IMR-90 (cell line): Measurements from ENCODE around the gene SVOPL. TPM values are rescaled to one million over a fixed set of nuclear protein-coding genes. Genes with fewer than 3 reads are reported as not detected.

ENCODE experiments used
- ATAC-seq: fragments of 200-7000 bp; cut with Tn5 transposase; 2 replicates; pipeline ENCODE4 v1.9.1; 2020; ENCODE audit warnings: low read depth, mild to moderate bottlenecking, moderate library complexity
- BruUV-seq: library from RNA; stranded (reverse); fragments of 400-500 nt; replicated peaks from 2 replicates; lab custom pipeline; 2021; lab: Mats Ljungman, UMichigan
- CTCF ChIA-PET: fragments of 300-600 bp; formaldehyde crosslinking; extraction: SDS; loops from one replicate; lab custom pipeline; 2021; ENCODE audit warnings: antibody characterized with exemption; lab: Yijun Ruan, JAX
- POLR2A ChIA-PET: fragments of 300-600 bp; sonication (Branson Sonifier 250); formaldehyde crosslinking; loops from one replicate; lab custom pipeline; 2022; ENCODE audit warnings: antibody characterized with exemption; ENCODE audit not compliant: unreplicated experiment; lab: Charles Lee
- DNase-seq: peaks from one replicate; pipeline ENCODE4 v3.0.0; 2013
- H2AFZ ChIP-seq: replicated peaks from 2 replicates; pipeline ENCODE3; 2013; ENCODE audit warnings: low read length, mild to moderate bottlenecking; ENCODE audit not compliant: poor library complexity
- H2AK5ac ChIP-seq: 2 replicates; pipeline ENCODE4 v1.6.1; 2013; ENCODE audit warnings: low read depth, low read length, inconsistent platforms
- H2AK9ac ChIP-seq: replicated peaks from 2 replicates; pipeline ENCODE3; 2013; ENCODE audit warnings: mild to moderate bottlenecking, low read depth, low read length, moderate library complexity; ENCODE audit not compliant: poor library complexity
- H2BK120ac ChIP-seq: 2 replicates; pipeline ENCODE4 v1.6.1; 2013; ENCODE audit warnings: low read depth, low read length, inconsistent platforms
- H2BK15ac ChIP-seq: 3 replicates; pipeline ENCODE4 v1.6.1; 2013; ENCODE audit warnings: low read depth, low read length, inconsistent platforms
- H2BK20ac ChIP-seq: 2 replicates; pipeline ENCODE4 v1.6.1; 2013; ENCODE audit warnings: low read depth, mild to moderate bottlenecking, inconsistent platforms, low read length, moderate library complexity
- H2BK5ac ChIP-seq: 2 replicates; pipeline ENCODE4 v1.6.1; 2013; ENCODE audit warnings: mild to moderate bottlenecking, low read depth, low read length, inconsistent platforms; ENCODE audit not compliant: poor library complexity, severe bottlenecking
- H3K14ac ChIP-seq: replicated peaks from 2 replicates; pipeline ENCODE4 v1.6.1; 2013; ENCODE audit warnings: low read depth, low read length, inconsistent platforms
- H3K18ac ChIP-seq: 2 replicates; pipeline ENCODE4 v1.6.1; 2013; ENCODE audit warnings: low read depth, low read length, control low read depth
- H3K23ac ChIP-seq: 2 replicates; pipeline ENCODE4 v1.6.1; 2013; ENCODE audit warnings: low read depth, low read length, inconsistent platforms
- H3K27ac ChIP-seq: 2 replicates; pipeline ENCODE4 v1.5.1; 2013; ENCODE audit warnings: mild to moderate bottlenecking, control low read depth, low read length; ENCODE audit not compliant: insufficient read depth
- H3K27me3 ChIP-seq: 2 replicates; pipeline ENCODE4 v1.6.1; 2013; ENCODE audit warnings: low read length; ENCODE audit not compliant: control insufficient read depth, insufficient read depth
- H3K36me3 ChIP-seq: 2 replicates; pipeline ENCODE4 v1.6.1; 2013; ENCODE audit warnings: low read length, mixed read lengths; ENCODE audit not compliant: control insufficient read depth, insufficient read depth
- H3K4ac ChIP-seq: 2 replicates; pipeline ENCODE4 v1.6.1; 2013; ENCODE audit warnings: low read depth, low read length, inconsistent platforms
- H3K4me1 ChIP-seq: 2 replicates; pipeline ENCODE4 v1.6.1; 2013; ENCODE audit warnings: low read length, mixed read lengths; ENCODE audit not compliant: control insufficient read depth, insufficient read depth
- H3K4me2 ChIP-seq: 2 replicates; pipeline ENCODE4 v1.6.1; 2013; ENCODE audit warnings: low read depth, mild to moderate bottlenecking, control low read depth, low read length, moderate library complexity
- H3K4me3 ChIP-seq: 2 replicates; pipeline ENCODE4 v1.5.1; 2013; ENCODE audit warnings: low read depth, mild to moderate bottlenecking, control low read depth, low read length, moderate library complexity; ENCODE audit not compliant: insufficient read depth
- H3K56ac ChIP-seq: 2 replicates; pipeline ENCODE4 v1.6.1; 2013; ENCODE audit warnings: low read length, inconsistent platforms; ENCODE audit not compliant: insufficient read depth; ENCODE audit errors: extremely low read depth
- H3K79me1 ChIP-seq, 2 experiments: 2 replicates each; pipeline ENCODE4 v1.6.1; 2013; ENCODE audit warnings: low read length in 2 of 2, inconsistent platforms in 1 of 2, low read depth in 1 of 2
- H3K9ac ChIP-seq: 2 replicates; pipeline ENCODE4 v1.6.1; 2013; ENCODE audit warnings: low read depth, low read length, control low read depth
- H3K9me1 ChIP-seq: 2 replicates; pipeline ENCODE4 v1.6.1; 2013; ENCODE audit warnings: low read length, inconsistent platforms; ENCODE audit not compliant: insufficient read depth
- H3K9me3 ChIP-seq: 2 replicates; pipeline ENCODE4 v1.6.1; 2013; ENCODE audit warnings: low read length; ENCODE audit not compliant: control insufficient read depth, insufficient read depth
- H4K20me1 ChIP-seq: 2 replicates; pipeline ENCODE4 v1.6.1; 2013; ENCODE audit warnings: low read length, inconsistent platforms; ENCODE audit not compliant: insufficient read depth
- H4K5ac ChIP-seq: 2 replicates; pipeline ENCODE4 v1.6.1; 2013; ENCODE audit warnings: mild to moderate bottlenecking, low read depth, low read length, control low read depth
- H4K8ac ChIP-seq, 2 experiments: 2 replicates each; pipeline ENCODE4 v1.6.1; 2013; ENCODE audit warnings: low read depth in 2 of 2, low read length in 2 of 2, control low read depth in 1 of 2, inconsistent platforms in 1 of 2
- H4K91ac ChIP-seq: 2 replicates; pipeline ENCODE4 v1.6.1; 2013; ENCODE audit warnings: low read depth, low read length, inconsistent platforms; ENCODE audit not compliant: insufficient read depth
- BHLHE40 ChIP-seq: fragments of 150-350 bp; IDR thresholded peaks from 2 replicates; pipeline ENCODE4 v1.6.1; 2016; ENCODE audit warnings: mild to moderate bottlenecking, low read depth, low read length
- CHD1 ChIP-seq: IDR thresholded peaks from 2 replicates; pipeline ENCODE4 v1.6.1; 2012; ENCODE audit warnings: low read depth, low read length, improper control_type of control experiment
- CTCF ChIP-seq: conservative IDR thresholded peaks from 2 replicates; pipeline ENCODE4 v1.5.1; 2012; ENCODE audit warnings: mild to moderate bottlenecking, low read depth, low read length, improper control_type of control experiment
- FOS ChIP-seq: fragments of 150-350 bp; IDR thresholded peaks from 2 replicates; pipeline ENCODE4 v1.6.1; 2016; ENCODE audit warnings: low read depth, low read length
- MAFK ChIP-seq: IDR thresholded peaks from 2 replicates; pipeline ENCODE4 v1.6.1; 2012; ENCODE audit warnings: low read depth, low read length, improper control_type of control experiment
- MAZ ChIP-seq: IDR thresholded peaks from 2 replicates; pipeline ENCODE4 v1.6.1; 2012; ENCODE audit warnings: low read depth, mild to moderate bottlenecking, low read length, improper control_type of control experiment, moderate library complexity, borderline replicate concordance
- MXI1 ChIP-seq: IDR thresholded peaks from 2 replicates; pipeline ENCODE4 v1.6.1; 2012; ENCODE audit warnings: low read depth, mild to moderate bottlenecking, low read length, moderate library complexity, borderline replicate concordance
- POLR2A ChIP-seq: IDR thresholded peaks from 2 replicates; pipeline ENCODE4 v1.6.1; 2012; ENCODE audit warnings: mild to moderate bottlenecking, low read depth, low read length
- RAD21 ChIP-seq: IDR thresholded peaks from 2 replicates; pipeline ENCODE4 v1.6.1; 2012; ENCODE audit warnings: low read length, improper control_type of control experiment
- RCOR1 ChIP-seq: IDR thresholded peaks from 2 replicates; pipeline ENCODE4 v1.6.1; 2012; ENCODE audit warnings: mild to moderate bottlenecking, low read length, improper control_type of control experiment; ENCODE audit not compliant: insufficient replicate concordance
- RFX5 ChIP-seq: IDR thresholded peaks from 2 replicates; pipeline ENCODE4 v1.8.0; 2012; ENCODE audit warnings: low read depth, mild to moderate bottlenecking, low read length, moderate library complexity
- SMC3 ChIP-seq: fragments of 150-350 bp; IDR thresholded peaks from 2 replicates; pipeline ENCODE4 v1.6.1; 2016; ENCODE audit warnings: low read depth, mild to moderate bottlenecking, antibody characterized with exemption, low read length, moderate library complexity
- WGBS, 2 experiments: methylation state at CpG; one replicate each; pipeline versions ENCODE4 v1.1.5 to v1.1.7; 2013; ENCODE audit warnings: missing lambda C conversion rate in 2 of 2; ENCODE audit not compliant: insufficient read length in 1 of 2; ENCODE audit errors: extremely low coverage in 2 of 2; 5-methylcytosine and 5-hydroxymethylcytosine counted together
- dilution Hi-C: fragments of 300-500 bp; cut with HindIII; formaldehyde crosslinking; loops from one replicate; pipeline ENCODE4 v1.14.3; 2018; ENCODE audit warnings: low sequenced_read_pairs; ENCODE audit not compliant: unreplicated experiment
- in situ Hi-C: fragments of 300-500 bp; cut with MboI; formaldehyde crosslinking; loops from 3 replicates; pipeline ENCODE4 v1.14.3; 2019; ENCODE audit warnings: low sequenced_read_pairs, inconsistent platforms, mixed read lengths
- intact Hi-C: fragments of 100-400 bp; cut with micrococcal nuclease; formaldehyde crosslinking; loops from 2 replicates; pipeline ENCODE4 v1.10.0; 2022
- polyA plus RNA-seq, 3 experiments: library from polyadenylated mRNA; depleted of rRNA; stranded (reverse); fragments of >200 nt; gene quantifications; 2 replicates each; pipeline ENCODE4 v1.2.3, GENCODE V29; 2012; ENCODE audit warnings: low replicate concordance in 1 of 3
- total RNA-seq: library from RNA; depleted of rRNA; stranded (reverse); fragments of >200 nt; gene quantifications from 2 replicates; pipeline ENCODE4 v1.2.3, GENCODE V29; 2012

The SVOPL gene
- total and polyA plus RNA-seq, 2 of the 4 experiments (the other 2 are of a cell fraction): not detected

GRCh38 chr7:138713191-138713590, 12.0 kb upstream of the SVOPL start:
- Histone ChIP-seq H3K4me3 (no peak overlapping the region), H2BK20ac (no peak overlapping the region), H2AK9ac (no peak overlapping the region), H3K4me2 (no peak overlapping the region), H2AFZ (no peak overlapping the region), H3K36me3 (no peaks in the 10 kb centered on the region), H3K27me3 (no peaks in the 10 kb centered on the region), H3K56ac (no peak overlapping the region), H4K91ac (no peak overlapping the region), H3K23ac (no peak overlapping the region), H3K9me3 (peaks cover 5% of the 10 kb centered on the region; the same call in 1 of the 2 replicates), H3K9ac (no peak overlapping the region), H3K9me1 (no peaks in the 10 kb centered on the region), H3K4me1 (no peaks in the 10 kb centered on the region), H4K20me1 (no peaks in the 10 kb centered on the region), H4K8ac (no peak overlapping the region), H3K79me1 (no peaks in the 10 kb centered on the region), H2BK15ac (no peak overlapping the region), H2BK5ac (no peak overlapping the region), H4K5ac (no peak overlapping the region), H3K14ac (no peak overlapping the region), H3K27ac (no peak overlapping the region), H2AK5ac (no peak overlapping the region), H3K4ac (no peak overlapping the region), H2BK120ac (no peak overlapping the region), H3K18ac (no peak overlapping the region)
- WGBS, 2 experiments: 100% methylated on average over 1 of the region's 7 CpGs; no CpG with 5 or more reads in 1 of the 2 experiments
- TF ChIP-seq RCOR1 (no peak), MAFK (no peak), MAZ (no peak), MXI1 (no peak), BHLHE40 (no peak), FOS (no peak), RFX5 (no peak), CTCF (no peak), POLR2A (no peak), SMC3 (no peak), CHD1 (no peak), RAD21 (no peak)
- ChIA-PET POLR2A (no interaction called here), CTCF (interaction anchor here (0.6 kb wide), 1 partner anchor 65 kb away, joined by 5 read pairs; no protein-coding TSS in a partner anchor)
- ATAC-seq (no peak), DNase-seq (no peak)
- intact Hi-C loops: no loop called here
- no TSS peak for BruUV-seq
- dilution Hi-C loops: no loop called here
- in situ Hi-C loops: no loop called here
